Measurements from ENCODE around the gene GJC2.

The GJC2 gene

DNA sequence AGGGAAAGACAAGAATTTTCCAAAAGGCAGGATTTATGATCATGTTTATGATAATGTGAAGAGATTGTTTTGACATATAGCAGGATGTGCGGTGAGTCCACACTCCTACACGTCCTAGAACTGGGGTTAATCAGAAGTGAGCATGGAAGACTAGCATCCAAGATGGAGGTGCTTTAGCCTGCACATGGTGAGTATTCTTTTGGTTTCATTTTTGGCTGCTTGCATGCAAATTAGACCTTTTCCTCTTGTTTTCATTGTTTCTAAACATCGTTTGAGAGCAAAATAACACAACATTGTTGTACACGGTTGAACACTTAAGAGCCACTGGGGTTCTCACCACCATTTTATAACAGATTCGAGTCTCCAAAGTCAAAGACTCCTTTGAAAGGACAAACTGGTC, 24.5 kb upstream of the GJC2 start:
- no peak for TF ChIP-seq EZH2phosphoT487 (IDR thresholded peaks at IDR 0.05; ENCODE audit: borderline replicate concordance)
- TF ChIP-seq, protein P1, sequence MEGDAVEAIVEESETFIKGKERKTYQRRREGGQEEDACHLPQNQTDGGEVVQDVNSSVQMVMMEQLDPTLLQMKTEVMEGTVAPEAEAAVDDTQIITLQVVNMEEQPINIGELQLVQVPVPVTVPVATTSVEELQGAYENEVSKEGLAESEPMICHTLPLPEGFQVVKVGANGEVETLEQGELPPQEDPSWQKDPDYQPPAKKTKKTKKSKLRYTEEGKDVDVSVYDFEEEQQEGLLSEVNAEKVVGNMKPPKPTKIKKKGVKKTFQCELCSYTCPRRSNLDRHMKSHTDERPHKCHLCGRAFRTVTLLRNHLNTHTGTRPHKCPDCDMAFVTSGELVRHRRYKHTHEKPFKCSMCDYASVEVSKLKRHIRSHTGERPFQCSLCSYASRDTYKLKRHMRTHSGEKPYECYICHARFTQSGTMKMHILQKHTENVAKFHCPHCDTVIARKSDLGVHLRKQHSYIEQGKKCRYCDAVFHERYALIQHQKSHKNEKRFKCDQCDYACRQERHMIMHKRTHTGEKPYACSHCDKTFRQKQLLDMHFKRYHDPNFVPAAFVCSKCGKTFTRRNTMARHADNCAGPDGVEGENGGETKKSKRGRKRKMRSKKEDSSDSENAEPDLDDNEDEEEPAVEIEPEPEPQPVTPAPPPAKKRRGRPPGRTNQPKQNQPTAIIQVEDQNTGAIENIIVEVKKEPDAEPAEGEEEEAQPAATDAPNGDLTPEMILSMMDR (conservative IDR thresholded peaks at IDR 0.05; ENCODE audit: low read length), result no peak
- H3F3A ChIP-seq (ENCODE audit: low read depth), result no peaks in the 10 kb centered on the region
- H3K9me2 ChIP-seq (replicated peaks; ENCODE audit: low read depth, low read length), result no peaks in the 10 kb centered on the region
- H3K9me3 ChIP-seq (ENCODE audit: insufficient read depth, low read depth, low read length), result no peaks in the 10 kb centered on the region
- H3K79me2 ChIP-seq (ENCODE audit: insufficient read depth, low read length), result no peaks in the 10 kb centered on the region
- H3K4me3 ChIP-seq (ENCODE audit: low read length, poor library complexity, severe bottlenecking), result no peak overlapping the region
- H3K27me3 ChIP-seq (ENCODE audit: insufficient read depth, low read length, poor library complexity, severe bottlenecking), result peaks cover 8% of the 10 kb centered on the region
- H3K9ac ChIP-seq (ENCODE audit: low read depth, low read length, poor library complexity, severe bottlenecking), result no peak overlapping the region
- no peak overlapping the region for H2AFZ ChIP-seq (ENCODE audit: low read length)
- H3K4me1 ChIP-seq (ENCODE audit: insufficient read depth, low read length, poor library complexity, severe bottlenecking), result no peaks in the 10 kb centered on the region
- no peaks in the 10 kb centered on the region for H4K20me1 ChIP-seq (ENCODE audit: insufficient read depth, low read length, poor library complexity, severe bottlenecking)
- no peak overlapping the region for H3K4me2 ChIP-seq (ENCODE audit: low read depth, low read length, poor library complexity, severe bottlenecking)
- H3K36me3 ChIP-seq (ENCODE audit: insufficient read depth, low read length), result no peaks in the 10 kb centered on the region

DNA sequence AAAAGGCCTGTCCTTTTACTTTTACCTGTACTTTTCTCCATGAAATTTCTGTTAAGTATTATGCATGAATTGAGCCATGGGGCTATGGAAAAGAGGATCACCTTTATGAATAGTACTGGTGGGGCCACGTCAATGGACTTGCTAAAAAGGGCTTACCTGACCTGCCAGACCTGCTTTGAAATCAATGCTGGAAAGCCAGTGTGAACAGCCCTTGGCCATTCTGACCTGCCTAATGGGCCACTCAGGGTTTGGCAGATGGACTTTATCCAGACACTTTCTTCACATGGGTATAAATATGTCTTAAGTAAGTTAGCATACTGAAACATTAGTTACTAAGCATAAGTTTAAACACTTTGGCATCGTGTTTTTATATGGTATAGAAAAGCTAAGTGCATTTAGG, 18.0 kb upstream of the GJC2 start:
- Histone ChIP-seq H3K27me3 (ENCODE audit: insufficient read depth, low read length, poor library complexity, severe bottlenecking) (no peaks in the 10 kb centered on the region), H3K9ac (ENCODE audit: low read depth, low read length, poor library complexity, severe bottlenecking) (no peak overlapping the region), H3K4me3 (ENCODE audit: low read length, poor library complexity, severe bottlenecking) (no peak overlapping the region), H3K79me2 (ENCODE audit: insufficient read depth, low read length) (no peaks in the 10 kb centered on the region), H3F3A (ENCODE audit: low read depth) (no peaks in the 10 kb centered on the region), H4K20me1 (ENCODE audit: insufficient read depth, low read length, poor library complexity, severe bottlenecking) (no peaks in the 10 kb centered on the region), H3K4me1 (ENCODE audit: insufficient read depth, low read length, poor library complexity, severe bottlenecking) (no peaks in the 10 kb centered on the region), H3K4me2 (ENCODE audit: low read depth, low read length, poor library complexity, severe bottlenecking) (no peak overlapping the region), H3K36me3 (ENCODE audit: insufficient read depth, low read length) (no peaks in the 10 kb centered on the region), H3K9me3 (ENCODE audit: insufficient read depth, low read depth, low read length) (no peaks in the 10 kb centered on the region), H2AFZ (ENCODE audit: low read length) (no peak overlapping the region), H3K9me2 (replicated peaks; ENCODE audit: low read depth, low read length) (no peaks in the 10 kb centered on the region)
- TF ChIP-seq, protein P1 (conservative IDR thresholded peaks at IDR 0.05; ENCODE audit: low read length), result no peak
- no peak for TF ChIP-seq EZH2phosphoT487 (IDR thresholded peaks at IDR 0.05; ENCODE audit: borderline replicate concordance)

DNA sequence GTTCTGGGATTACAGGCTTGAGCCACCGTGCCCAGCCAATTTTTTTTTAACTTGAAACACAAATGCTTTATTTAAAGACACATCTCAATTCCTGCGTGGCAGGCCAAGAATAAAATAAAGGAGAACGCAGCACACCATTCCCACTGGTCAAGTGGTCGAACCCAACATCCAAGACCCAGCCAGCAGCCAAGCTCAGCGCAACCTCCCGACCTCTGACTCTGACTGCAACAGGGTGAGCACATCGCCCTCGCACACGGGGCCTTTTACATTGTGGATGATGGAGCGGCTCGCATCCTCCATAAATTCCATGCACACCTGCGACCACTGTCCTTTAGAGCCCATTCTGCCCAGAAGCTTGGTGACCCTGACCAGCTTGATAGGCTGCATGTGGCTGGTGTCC, 15.1 kb upstream of the GJC2 start:
- Histone ChIP-seq H3K9me3 (ENCODE audit: insufficient read depth, low read depth, low read length) (no peaks in the 10 kb centered on the region), H4K20me1 (ENCODE audit: insufficient read depth, low read length, poor library complexity, severe bottlenecking) (no peaks in the 10 kb centered on the region)

More for the DNA sequence above, 15.1 kb upstream of the GJC2 start:
- Histone ChIP-seq H3K9ac (ENCODE audit: low read depth, low read length, poor library complexity, severe bottlenecking) (no peak overlapping the region), H3K79me2 (ENCODE audit: insufficient read depth, low read length) (no peaks in the 10 kb centered on the region), H3K4me1 (ENCODE audit: insufficient read depth, low read length, poor library complexity, severe bottlenecking) (peaks cover 5% of the 10 kb centered on the region), H2AFZ (ENCODE audit: low read length) (no peak overlapping the region), H3K9me2 (replicated peaks; ENCODE audit: low read depth, low read length) (no peaks in the 10 kb centered on the region), H3K4me3 (ENCODE audit: low read length, poor library complexity, severe bottlenecking) (no peak overlapping the region), H3K36me3 (ENCODE audit: insufficient read depth, low read length) (no peaks in the 10 kb centered on the region), H3K4me2 (ENCODE audit: low read depth, low read length, poor library complexity, severe bottlenecking) (no peak overlapping the region), H3K27me3 (ENCODE audit: insufficient read depth, low read length, poor library complexity, severe bottlenecking) (no peaks in the 10 kb centered on the region), H3F3A (ENCODE audit: low read depth) (no peaks in the 10 kb centered on the region)
- TF ChIP-seq, protein P1 (conservative IDR thresholded peaks at IDR 0.05; ENCODE audit: low read length), result no peak
